Measurements from ENCODE around the gene SORCS2. TPM values are rescaled to one million over a fixed set of nuclear protein-coding genes. Genes with fewer than 3 reads are reported as not detected.

SORCS2 gene
- total RNA-seq, 4 donors from 2014 or later = 0.48 to 1.8 (median 0.68) TPM; not detected in 1

GRCh38 chr4:7778510-7779431, 586.4 kb downstream of the SORCS2 start:
- no peak for TF ChIP-seq EP300 (IDR thresholded peaks at IDR 0.05; ENCODE audit: low read depth)
- TF ChIP-seq, protein P1, sequence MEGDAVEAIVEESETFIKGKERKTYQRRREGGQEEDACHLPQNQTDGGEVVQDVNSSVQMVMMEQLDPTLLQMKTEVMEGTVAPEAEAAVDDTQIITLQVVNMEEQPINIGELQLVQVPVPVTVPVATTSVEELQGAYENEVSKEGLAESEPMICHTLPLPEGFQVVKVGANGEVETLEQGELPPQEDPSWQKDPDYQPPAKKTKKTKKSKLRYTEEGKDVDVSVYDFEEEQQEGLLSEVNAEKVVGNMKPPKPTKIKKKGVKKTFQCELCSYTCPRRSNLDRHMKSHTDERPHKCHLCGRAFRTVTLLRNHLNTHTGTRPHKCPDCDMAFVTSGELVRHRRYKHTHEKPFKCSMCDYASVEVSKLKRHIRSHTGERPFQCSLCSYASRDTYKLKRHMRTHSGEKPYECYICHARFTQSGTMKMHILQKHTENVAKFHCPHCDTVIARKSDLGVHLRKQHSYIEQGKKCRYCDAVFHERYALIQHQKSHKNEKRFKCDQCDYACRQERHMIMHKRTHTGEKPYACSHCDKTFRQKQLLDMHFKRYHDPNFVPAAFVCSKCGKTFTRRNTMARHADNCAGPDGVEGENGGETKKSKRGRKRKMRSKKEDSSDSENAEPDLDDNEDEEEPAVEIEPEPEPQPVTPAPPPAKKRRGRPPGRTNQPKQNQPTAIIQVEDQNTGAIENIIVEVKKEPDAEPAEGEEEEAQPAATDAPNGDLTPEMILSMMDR (IDR thresholded peaks at IDR 0.05) = no peak
- TF ChIP-seq POLR2A (IDR thresholded peaks at IDR 0.05) = no peak
- no peak for TF ChIP-seq POLR2AphosphoS5 (IDR thresholded peaks at IDR 0.05)
- peak overlapping the region in 1 of 4 donors; percentile 4 for H3K4me3 ChIP-seq
- 47 to 77% methylated on average over 9 to 24 of the region's 24 CpGs for WGBS, 2 donors (ENCODE audit: low coverage in 1 of 2)
- in situ Hi-C loops (cut with MboI; ENCODE audit: low pct_ligation_motif_present in 1 of 4, low pct_unique_long_range_greater_than_20kb in 1 of 4, low sequenced_read_pairs in 3 of 4) = no loop called here
- peak overlapping the region; percentile 54 to 77 (median 62) for H3K27ac ChIP-seq
- intact Hi-C loops (cut with DNase I; ENCODE audit: low total_unique reads) = loop anchor here (10.0 kb wide), 1 partner anchor 156 kb away; the partner anchor contains the start of gene AFAP1
- H3K27me3 ChIP-seq = no peaks in the 10 kb centered on the region
- H3K9me3 ChIP-seq = no peaks in the 10 kb centered on the region
- H3K36me3 ChIP-seq = peaks cover 0 to 4% (median 0%) of the 10 kb centered on the region in 4 donors
- H3K4me1 ChIP-seq = peaks cover 0 to 63% (median 33%) of the 10 kb centered on the region in 4 donors
- DNase-seq = no peak

GRCh38 chr4:7779432-7779768, 587.1 kb downstream of the SORCS2 start:
- intact Hi-C loops (cut with DNase I; ENCODE audit: low total_unique reads) (loop anchor here (10.0 kb wide), 1 partner anchor 155 kb away; the partner anchor contains the start of gene AFAP1), in situ Hi-C loops (cut with MboI; ENCODE audit: low pct_ligation_motif_present in 1 of 4, low pct_unique_long_range_greater_than_20kb in 1 of 4, low sequenced_read_pairs in 3 of 4) (no loop called here)
- no peak for TF ChIP-seq POLR2A (IDR thresholded peaks at IDR 0.05)
- TF ChIP-seq, protein P1 (IDR thresholded peaks at IDR 0.05) = no peak
- Histone ChIP-seq H3K27me3 (no peaks in the 10 kb centered on the region), H3K27ac (peak overlapping the region; percentile 54 to 77 (median 62)), H3K4me1 (peaks cover 0 to 62% (median 31%) of the 10 kb centered on the region in 4 donors), H3K36me3 (peaks cover 0 to 4% (median 0%) of the 10 kb centered on the region in 4 donors), H3K4me3 (no peak overlapping the region), H3K9me3 (no peaks in the 10 kb centered on the region)
- DNase-seq = no peak
- 65 to 69% methylated on average over 2 to 5 of the region's 5 CpGs for WGBS, 2 donors (ENCODE audit: low coverage in 1 of 2)

DNA sequence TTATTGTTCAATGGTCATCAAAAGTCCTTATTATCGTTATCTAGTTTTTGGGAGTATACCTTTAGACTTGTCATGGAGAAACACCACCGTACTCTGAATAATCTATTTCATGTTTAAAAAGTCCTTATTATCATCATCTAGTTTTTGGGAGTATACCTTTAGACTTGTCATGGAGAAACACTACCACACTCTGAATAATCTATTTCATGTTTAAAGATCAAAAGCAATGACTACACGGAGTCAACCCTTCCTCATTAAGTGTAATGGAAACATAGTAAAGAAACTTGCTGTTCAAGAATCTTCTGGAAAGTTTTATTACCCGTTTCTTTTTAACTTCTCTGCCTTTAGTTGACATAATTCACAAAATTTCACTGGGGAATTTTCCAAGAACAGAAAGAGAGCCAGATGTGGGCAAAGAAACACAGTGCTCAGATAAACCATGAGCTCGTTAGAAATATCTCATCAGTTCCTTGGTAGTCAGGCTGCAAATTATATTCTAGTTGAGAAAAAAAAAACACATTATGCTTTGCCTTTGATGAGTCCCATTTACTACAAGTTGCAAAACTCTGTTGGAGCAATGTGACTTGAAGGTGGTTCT, 588.5 kb downstream of the SORCS2 start:
- no peak overlapping the region for H3K4me3 ChIP-seq
- in situ Hi-C loops (cut with MboI; ENCODE audit: low pct_ligation_motif_present in 1 of 4, low pct_unique_long_range_greater_than_20kb in 1 of 4, low sequenced_read_pairs in 3 of 4) (no loop called here), intact Hi-C loops (cut with DNase I; ENCODE audit: low total_unique reads) (no loop called here)
- 64 to 74% methylated on average over 5 of the region's 5 CpGs for WGBS, 2 donors (ENCODE audit: low coverage in 1 of 2)
- peak overlapping the region; percentile 14 to 77 (median 20) for H3K27ac ChIP-seq
- TF ChIP-seq EP300 (IDR thresholded peaks at IDR 0.05; ENCODE audit: low read depth) (no peak), POLR2A (IDR thresholded peaks at IDR 0.05) (no peak), POLR2AphosphoS5 (IDR thresholded peaks at IDR 0.05) (no peak)
- TF ChIP-seq, protein P1 (IDR thresholded peaks at IDR 0.05) = no peak
- no peaks in the 10 kb centered on the region for H3K27me3 ChIP-seq
- peaks cover 0 to 4% (median 0%) of the 10 kb centered on the region in 4 donors for H3K36me3 ChIP-seq
- peaks cover 0 to 57% (median 24%) of the 10 kb centered on the region in 4 donors for H3K4me1 ChIP-seq
- H3K9me3 ChIP-seq = no peaks in the 10 kb centered on the region
- no peak for DNase-seq

GRCh38 chr4:7781366-7781765, 589.0 kb downstream of the SORCS2 start:
- DNase-seq = no peak
- H3K9me3 ChIP-seq = no peaks in the 10 kb centered on the region
- 63 to 75% methylated on average over 2 to 13 of the region's 13 CpGs for WGBS, 2 donors (ENCODE audit: low coverage in 1 of 2)
- H3K4me1 ChIP-seq = peaks cover 0 to 52% (median 22%) of the 10 kb centered on the region in 4 donors
- in situ Hi-C loops (cut with MboI; ENCODE audit: low pct_ligation_motif_present in 1 of 4, low pct_unique_long_range_greater_than_20kb in 1 of 4, low sequenced_read_pairs in 3 of 4) (no loop called here), intact Hi-C loops (cut with DNase I; ENCODE audit: low total_unique reads) (no loop called here)
- H3K4me3 ChIP-seq = no peak overlapping the region
- TF ChIP-seq POLR2AphosphoS5 (IDR thresholded peaks at IDR 0.05) (no peak), EP300 (IDR thresholded peaks at IDR 0.05; ENCODE audit: low read depth) (no peak), POLR2A (IDR thresholded peaks at IDR 0.05) (no peak)
- TF ChIP-seq, protein P1 (IDR thresholded peaks at IDR 0.05) = no peak
- H3K36me3 ChIP-seq = peaks cover 0 to 4% (median 0%) of the 10 kb centered on the region in 4 donors
- H3K27me3 ChIP-seq = no peaks in the 10 kb centered on the region
- peak overlapping the region; percentile 14 to 77 (median 20) for H3K27ac ChIP-seq
